NB4 (cell line): ENCODE measurements around the gene MPHOSPH9.

Experiments
- DNase-seq: peaks from one replicate; pipeline ENCODE4 v3.0.0; 2010; ENCODE audit warnings: low read depth
- H3K4me3 ChIP-seq: one replicate; pipeline ENCODE4 v1.5.1; 2011; ENCODE audit warnings: mild to moderate bottlenecking, low read depth, low read length, moderate library complexity
- CTCF ChIP-seq: IDR thresholded peaks from one replicate; pipeline ENCODE4 v1.5.1; 2012; ENCODE audit warnings: low read depth, low read length
- MAX ChIP-seq: IDR thresholded peaks from 2 replicates; pipeline ENCODE4 v1.6.1; 2011; ENCODE audit warnings: low read depth, low read length
- MYC ChIP-seq: IDR thresholded peaks from 2 replicates; pipeline ENCODE4 v1.6.1; 2011; ENCODE audit warnings: low read depth, low read length
- POLR2A ChIP-seq: IDR thresholded peaks from 2 replicates; pipeline ENCODE4 v1.6.1; 2011; ENCODE audit warnings: mild to moderate bottlenecking; ENCODE audit not compliant: insufficient read length; ENCODE audit errors: extremely low read depth

The MPHOSPH9 gene

DNA sequence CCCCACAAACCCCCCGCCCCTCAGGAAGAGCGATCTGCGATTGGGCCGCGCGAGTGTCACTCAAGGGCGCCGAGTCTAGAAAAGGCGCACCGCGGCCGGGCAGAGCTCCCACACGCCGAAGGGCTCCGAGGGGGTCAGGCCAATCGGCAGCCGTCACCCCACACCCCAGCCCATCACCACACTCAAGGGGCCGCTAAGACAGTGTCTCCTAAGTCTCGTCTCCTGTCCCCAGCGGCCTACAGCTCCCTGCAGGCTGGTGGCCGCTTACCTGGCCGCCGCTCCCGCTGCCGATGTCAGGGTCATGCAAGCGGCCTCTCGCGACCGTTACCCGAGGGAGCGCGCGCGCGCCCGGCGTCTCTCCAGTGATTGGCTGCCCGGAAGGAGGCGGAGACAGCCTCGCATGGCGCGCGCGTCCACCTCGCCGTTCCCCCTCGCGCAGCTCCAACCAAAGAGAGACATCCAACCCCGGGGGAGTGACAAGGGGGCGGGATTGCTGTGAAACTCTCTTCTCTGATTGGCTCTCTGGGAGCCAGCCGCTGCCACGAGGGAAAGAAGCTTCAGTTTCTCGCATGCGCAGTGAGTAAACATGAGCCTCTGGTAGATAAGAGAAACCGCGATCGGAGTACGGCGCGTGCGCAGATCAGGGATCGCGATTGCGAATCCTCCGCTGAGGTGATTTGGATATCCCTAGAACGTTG, at the start of gene MPHOSPH9, which contains the start of gene MTRFR:
MPHOSPH9 (minus strand) TSS at position 335 of the 698 bp plus-strand sequence. CDS start 2,777 bp downstream, outside the sequence.
MTRFR (plus strand) TSS at position 630 of the 698 bp plus-strand sequence. CDS start 20,239 bp downstream, outside the sequence.
- H3K4me3 ChIP-seq = peak within 1 kb of the TSS; percentile 97
- peak; percentile 100 for DNase-seq
- TF ChIP-seq MYC (peak; percentile 74), MAX (peak; percentile 65), POLR2A (peak; percentile 94), CTCF (no peak)

DNA sequence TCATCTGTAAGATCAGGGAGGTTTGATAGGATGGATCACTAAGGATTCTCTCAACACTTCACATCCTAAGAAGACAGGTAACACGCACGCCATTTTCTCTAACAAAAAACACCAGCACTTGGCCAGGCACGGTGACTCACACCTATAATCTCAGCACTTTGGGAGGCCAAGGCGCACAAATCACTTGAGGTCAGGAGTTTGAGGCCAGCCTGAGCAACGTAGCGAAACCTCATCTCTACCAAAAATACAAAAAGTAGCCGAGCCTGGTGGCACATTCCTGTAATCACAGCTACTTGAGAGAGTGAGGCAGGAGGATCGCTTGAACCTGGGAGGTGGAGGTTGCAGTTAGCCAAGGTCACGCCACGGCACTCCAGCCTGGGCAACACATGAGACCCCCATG, 49.2 kb upstream of the MPHOSPH9 start:
- TF ChIP-seq MYC (no peak), POLR2A (no peak), MAX (no peak), CTCF (no peak)
- no peak for DNase-seq

GRCh38 chr12:123280971-123281370, 48.0 kb upstream of the MPHOSPH9 start:
- TF ChIP-seq POLR2A (no peak), CTCF (no peak), MAX (no peak), MYC (no peak)
- H3K4me3 ChIP-seq = no peak overlapping the region
- DNase-seq = no peak

More for the DNA sequence above, 49.2 kb upstream of the MPHOSPH9 start:
- H3K4me3 ChIP-seq = no peak overlapping the region

DNA sequence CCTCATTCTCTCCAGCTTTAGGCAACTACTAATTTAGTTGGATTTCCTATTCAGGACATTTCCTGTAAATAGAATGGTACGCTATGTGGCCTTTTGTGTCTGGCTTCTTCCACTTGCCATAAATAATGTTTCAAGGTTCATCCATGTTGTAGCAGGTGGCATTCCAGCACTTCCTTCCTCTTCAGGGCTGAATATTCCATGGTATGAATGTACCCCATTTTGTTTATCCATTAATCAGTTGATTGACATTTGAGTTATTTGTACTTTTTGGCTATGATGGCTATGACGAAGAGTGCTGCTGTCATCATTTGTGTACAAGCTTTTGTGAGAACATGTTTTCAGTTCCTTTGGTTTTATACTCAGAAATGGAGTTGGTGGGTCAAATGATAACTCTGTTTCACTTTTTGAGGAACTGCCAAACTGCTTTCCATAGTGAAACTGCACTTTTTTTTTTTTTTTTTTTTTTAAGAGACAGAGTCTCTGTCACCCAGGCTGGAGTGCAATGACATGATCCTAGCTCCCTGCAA, 45.2 kb upstream of the MPHOSPH9 start:
- no peak overlapping the region for H3K4me3 ChIP-seq
- peak; percentile 41 for DNase-seq
- TF ChIP-seq POLR2A (no peak), CTCF (no peak), MYC (no peak), MAX (no peak)

- TF ChIP-seq CTCF (no peak), POLR2A (no peak)
- no peak overlapping the region for H3K4me3 ChIP-seq
- DNase-seq = no peak
Measured at GRCh38 chr12:123273166-123273565, 40.2 kb upstream of the MPHOSPH9 start.
